KOPT-K1 (cell line): ENCODE measurements around the gene NAIF1.
"Not testable (repeated sequence)": the region's sequence is repeated elsewhere in the genome, so short reads cannot be mapped to it uniquely, and the experiment has no call there.

ENCODE experiments used
- H3K27ac ChIP-seq: fragments of 200-600 bp; sonication (generic); 2 replicates; pipeline ENCODE4 v1.5.1; 2016; ENCODE audit warnings: antibody characterized with exemption, mild to moderate bottlenecking, low read depth, low read length; ENCODE audit not compliant: poor library complexity, severe bottlenecking
- H3K36me3 ChIP-seq: fragments of 200-600 bp; sonication (generic); 2 replicates; pipeline ENCODE4 v1.5.1; 2017; ENCODE audit warnings: antibody characterized with exemption, mild to moderate bottlenecking, low read length, moderate library complexity; ENCODE audit not compliant: insufficient read depth
- H3K9me3 ChIP-seq: fragments of 200-600 bp; sonication (generic); 2 replicates; pipeline ENCODE4 v1.5.1; 2017; ENCODE audit warnings: antibody characterized with exemption, low read length, mild to moderate bottlenecking; ENCODE audit not compliant: insufficient read depth, poor library complexity, severe bottlenecking

NAIF1 gene

DNA sequence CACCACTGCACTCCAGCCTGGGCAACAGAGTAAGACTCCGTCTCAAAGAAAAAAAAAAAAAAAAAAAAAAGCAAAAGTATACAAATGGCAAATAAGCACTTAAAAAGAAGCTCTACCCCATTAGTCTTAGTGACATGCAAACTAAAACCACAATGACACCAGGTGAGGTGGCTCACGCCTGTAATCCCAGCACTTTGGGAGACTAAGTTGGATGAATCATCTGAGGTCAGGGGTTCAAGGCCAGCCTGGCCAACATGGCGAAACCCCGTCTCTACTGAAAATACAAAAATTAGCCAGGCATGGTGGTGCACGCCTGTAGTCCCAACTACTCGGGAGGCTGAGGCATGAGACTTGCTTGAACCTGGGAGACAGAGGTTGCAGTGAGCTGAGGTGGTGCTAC is 21.7 kb downstream of the NAIF1 start:
- H3K27ac ChIP-seq, H3K9me3 ChIP-seq, H3K36me3 ChIP-seq: not testable (repeated sequence)

DNA sequence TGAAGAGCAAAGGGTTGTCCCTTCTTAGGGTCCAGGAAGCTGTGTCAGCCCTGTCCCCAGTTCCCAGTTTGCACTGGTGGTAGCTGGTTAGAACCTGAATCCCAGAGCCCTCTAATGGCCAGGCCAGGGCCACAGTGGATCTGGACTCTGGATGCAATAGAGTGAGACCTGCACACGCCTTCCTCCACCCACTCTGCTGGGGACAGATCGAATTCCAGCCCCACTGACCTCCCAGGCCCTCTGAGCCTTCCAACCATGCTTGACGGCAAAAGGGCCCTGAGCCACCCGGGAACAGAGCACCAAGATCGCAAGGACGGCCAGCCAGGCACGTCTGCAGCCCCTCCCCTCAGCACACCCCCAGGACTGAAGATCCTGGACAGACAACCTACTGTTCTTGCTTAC is 23.7 kb downstream of the NAIF1 start:
- H3K9me3 ChIP-seq, result no peaks in the 10 kb centered on the region
- H3K27ac ChIP-seq, result no peak overlapping the region
- no peaks in the 10 kb centered on the region for H3K36me3 ChIP-seq

DNA sequence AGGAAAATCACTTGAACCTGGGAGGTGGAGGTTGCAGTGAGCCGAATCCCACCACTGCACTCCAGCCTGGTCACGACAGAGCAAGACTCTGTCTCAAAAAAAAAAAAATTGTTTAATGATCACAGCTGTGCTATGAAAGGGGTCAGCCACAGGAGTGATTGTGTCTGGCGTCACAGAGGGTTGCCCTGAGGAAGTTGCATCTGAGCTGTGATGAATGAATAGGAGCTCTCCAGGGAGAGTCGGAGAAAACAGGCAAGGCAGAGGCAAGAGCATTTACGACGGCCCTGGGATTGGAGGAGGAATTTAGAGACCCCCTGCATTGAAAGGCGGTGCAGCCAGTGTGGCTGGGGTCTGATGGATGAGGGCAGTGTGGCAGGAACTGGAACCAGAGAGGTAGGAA is 25.1 kb downstream of the NAIF1 start:
- H3K27ac ChIP-seq, result no peak overlapping the region
- H3K36me3 ChIP-seq, result no peaks in the 10 kb centered on the region
- H3K9me3 ChIP-seq, result no peaks in the 10 kb centered on the region

DNA sequence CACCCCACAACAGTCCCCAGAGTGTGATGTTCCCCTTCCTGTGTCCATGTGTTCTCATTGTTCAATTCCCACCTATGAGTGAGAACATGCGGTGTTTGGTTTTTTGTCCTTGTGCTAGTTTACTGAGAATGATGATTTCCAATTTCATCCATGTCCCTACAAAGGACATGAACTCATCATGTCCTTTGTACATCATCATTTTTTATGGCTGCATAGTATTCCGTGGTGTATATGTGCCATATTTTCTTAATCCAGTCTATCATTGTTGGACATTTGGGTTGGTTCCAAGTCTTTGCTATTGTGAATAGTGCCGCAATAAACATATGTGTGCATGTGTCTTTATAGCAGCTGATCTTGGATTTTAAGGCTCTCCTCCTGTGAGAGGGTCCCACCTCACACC is 26.3 kb downstream of the NAIF1 start:
- not testable (repeated sequence) for H3K27ac ChIP-seq, H3K9me3 ChIP-seq, H3K36me3 ChIP-seq

DNA sequence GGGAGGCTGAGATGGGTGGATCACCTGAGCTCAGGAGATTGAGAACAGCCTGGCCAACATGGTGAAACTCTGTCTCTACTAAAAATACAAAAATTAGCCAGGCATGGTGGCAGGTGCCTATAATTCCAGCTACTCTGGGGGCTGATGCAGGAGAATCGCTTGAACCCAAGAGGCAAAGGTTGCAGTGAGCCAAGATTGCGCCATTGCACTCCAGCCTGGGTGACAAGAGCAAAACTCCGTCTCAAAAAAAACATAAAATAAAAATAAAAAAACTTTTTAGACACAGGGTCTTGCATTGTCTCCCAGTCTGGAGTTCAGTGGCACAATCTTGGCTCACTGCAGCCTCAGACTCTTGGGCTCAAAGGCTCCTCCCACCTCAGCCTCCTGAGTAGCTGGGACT is 30.6 kb downstream of the NAIF1 start:
- not testable (repeated sequence) for H3K36me3 ChIP-seq, H3K9me3 ChIP-seq, H3K27ac ChIP-seq

DNA sequence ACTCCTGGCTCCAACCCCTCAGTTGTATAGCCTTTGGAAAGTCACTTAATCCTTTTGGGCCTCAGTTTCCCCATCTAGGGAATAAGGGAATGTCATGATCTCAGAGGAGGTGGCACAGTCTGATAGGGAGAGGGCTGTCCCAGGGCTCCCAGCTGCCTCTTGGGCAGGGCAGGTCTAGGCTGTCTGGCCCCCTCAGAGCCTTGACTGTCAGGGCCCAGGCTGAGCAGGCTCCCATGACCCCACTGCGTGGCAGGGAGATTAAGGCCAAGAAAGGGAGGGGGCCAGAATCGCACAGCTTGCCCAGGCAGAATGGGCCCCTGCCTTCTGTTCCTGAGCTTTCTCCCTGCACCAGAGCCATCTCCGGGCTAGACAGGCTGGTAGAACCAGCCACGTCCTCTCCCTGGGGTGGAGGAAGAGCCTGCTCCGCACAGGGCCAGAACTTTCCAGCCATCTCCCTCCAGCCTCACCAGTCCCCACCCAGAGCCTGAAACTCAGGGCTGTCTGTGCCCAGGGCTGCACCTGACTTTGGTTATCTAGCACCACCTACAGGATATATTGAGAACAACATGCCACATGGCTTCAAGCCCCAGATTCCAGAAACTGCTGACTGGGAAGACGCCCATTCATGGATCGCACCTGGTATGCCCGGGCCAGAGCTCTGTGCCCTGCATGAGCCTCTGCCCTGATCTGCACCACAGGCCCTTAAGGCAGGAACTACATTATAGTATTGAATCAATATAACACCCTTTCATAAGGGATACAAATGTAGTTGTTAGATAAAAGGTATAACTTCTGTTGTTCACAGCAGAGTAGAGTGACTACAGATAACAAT is 32.1 kb downstream of the NAIF1 start:
- H3K9me3 ChIP-seq, result no peaks in the 10 kb centered on the region
- H3K27ac ChIP-seq, result peak overlapping the region; percentile 30
- H3K36me3 ChIP-seq, result no peaks in the 10 kb centered on the region

DNA sequence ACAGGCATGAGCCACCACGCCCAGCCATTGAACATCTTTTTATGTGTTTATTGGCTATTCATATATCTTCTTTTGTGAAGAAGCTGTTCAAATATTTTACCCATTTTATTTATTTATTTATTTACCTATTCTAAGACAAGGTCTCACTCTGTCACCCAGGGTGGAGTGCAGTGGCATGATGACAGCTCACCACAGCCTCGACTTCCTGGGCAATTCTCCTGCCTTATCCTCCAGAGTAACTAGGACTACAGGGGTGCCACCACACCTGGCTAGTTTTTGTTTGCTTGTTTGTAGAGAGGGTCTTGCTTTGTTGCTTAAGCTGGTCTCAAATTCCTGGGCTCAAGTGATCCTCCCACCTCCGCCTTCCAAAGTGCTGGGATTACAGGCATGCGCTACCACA is 33.5 kb downstream of the NAIF1 start:
- H3K9me3 ChIP-seq, result no peaks in the 10 kb centered on the region
- no peak overlapping the region for H3K27ac ChIP-seq
- no peaks in the 10 kb centered on the region for H3K36me3 ChIP-seq

DNA sequence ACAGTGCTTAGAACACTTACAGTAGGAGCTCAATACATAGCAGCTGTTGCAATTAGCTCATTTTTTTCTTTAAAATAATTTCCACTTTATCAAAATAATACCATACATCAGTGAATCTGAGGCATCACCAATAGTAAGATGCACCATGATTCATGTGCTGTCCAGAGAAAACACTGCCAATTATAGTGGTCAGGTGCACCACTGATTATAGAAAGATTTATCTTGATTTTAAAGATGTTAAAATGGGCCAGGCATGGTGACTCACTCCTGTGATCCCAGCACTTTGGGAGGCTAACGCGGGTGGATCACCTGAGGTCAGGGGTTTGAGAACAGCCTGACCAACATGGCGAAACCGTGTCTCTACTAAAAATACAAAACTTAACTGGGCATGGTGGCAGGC is 39.4 kb downstream of the NAIF1 start:
- Histone ChIP-seq H3K27ac (peak overlapping the region; percentile 77), H3K9me3 (no peaks in the 10 kb centered on the region), H3K36me3 (no peaks in the 10 kb centered on the region)

DNA sequence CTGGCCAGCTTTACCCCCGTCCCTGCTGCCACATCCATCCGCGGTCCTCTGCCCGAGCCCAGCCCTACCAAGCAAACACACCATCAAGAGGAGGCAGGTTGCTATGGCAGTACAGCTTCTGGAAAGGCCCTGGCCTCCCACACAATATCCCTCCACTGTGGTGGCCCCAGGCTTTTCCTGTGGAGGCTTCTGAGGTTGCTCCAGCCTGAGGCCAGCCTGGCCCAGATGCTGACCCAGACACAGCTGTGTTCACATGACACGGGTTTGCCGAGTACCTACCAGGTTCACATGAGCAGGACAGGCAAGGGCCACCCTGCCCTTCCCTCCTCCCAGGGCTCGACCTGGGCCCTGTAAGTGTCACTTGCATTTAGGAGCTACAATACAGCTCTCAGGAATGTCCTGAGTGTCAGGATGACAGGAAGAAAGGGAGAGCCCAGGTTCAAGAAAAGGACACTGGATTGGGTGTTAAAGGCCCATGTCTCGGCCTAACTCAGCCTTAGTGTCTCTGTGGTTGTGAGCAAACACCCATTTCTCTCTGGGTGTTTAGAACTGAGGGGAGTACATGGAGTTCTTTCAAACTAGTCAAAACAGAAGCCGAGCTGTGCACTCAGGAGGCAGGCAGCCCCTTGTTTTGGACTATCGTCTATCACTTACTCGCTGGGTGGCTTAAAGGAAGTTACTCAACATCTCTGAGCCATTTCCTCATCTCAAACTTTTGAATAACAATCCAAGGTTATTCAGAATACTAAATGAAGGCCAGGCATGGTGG is 40.2 kb downstream of the NAIF1 start:
- H3K9me3 ChIP-seq, result no peaks in the 10 kb centered on the region
- H3K36me3 ChIP-seq, result no peaks in the 10 kb centered on the region
- peak overlapping the region; percentile 77 for H3K27ac ChIP-seq

DNA sequence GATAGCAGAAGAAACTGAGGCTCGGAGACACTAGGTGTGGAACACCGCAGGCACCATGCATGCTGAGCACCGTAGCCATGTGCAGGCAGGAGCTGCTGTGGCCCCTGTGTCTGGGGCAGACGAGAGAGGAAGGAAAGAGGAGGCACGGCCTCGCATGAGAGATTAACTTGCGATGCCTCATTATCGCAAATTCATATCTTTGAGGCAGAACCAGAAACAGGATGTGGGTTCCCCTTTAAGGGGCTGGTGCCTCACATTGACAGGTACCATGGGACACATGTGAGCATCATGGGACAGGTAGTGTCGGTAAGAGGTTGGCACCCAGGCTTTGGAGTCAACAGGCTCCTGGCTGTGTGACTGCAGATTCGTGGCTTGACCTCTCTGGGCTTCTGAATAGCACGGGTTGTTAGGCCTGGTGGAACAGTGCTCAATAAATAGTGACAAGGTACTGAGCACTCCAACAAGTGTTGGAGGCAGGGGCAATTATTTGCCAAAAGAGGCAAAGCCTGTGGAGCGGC is 40.8 kb downstream of the NAIF1 start:
- H3K27ac ChIP-seq, result peak overlapping the region; percentile 77
- no peaks in the 10 kb centered on the region for H3K36me3 ChIP-seq
- no peaks in the 10 kb centered on the region for H3K9me3 ChIP-seq

DNA sequence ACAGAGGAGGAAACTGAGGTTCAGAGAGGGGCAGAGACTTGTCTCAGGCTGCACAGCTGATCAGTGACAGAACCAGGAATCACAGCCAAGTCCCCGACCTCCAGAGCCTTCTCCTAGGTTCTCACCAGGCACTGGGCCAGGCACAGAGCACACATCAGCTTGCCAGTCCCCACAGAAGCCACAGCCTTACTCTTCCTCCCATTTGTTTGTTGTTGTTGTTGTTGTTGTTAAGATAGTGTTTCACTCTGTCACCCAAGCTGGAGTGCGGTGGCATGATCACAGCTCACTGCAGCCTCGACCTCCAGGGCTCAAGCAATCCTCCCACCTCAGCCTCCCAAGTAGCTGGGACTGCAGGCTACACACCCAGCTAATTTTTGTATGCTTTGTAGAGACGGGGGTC is 41.4 kb downstream of the NAIF1 start:
- Histone ChIP-seq H3K9me3 (no peaks in the 10 kb centered on the region), H3K36me3 (no peaks in the 10 kb centered on the region), H3K27ac (peak overlapping the region; percentile 77)

DNA sequence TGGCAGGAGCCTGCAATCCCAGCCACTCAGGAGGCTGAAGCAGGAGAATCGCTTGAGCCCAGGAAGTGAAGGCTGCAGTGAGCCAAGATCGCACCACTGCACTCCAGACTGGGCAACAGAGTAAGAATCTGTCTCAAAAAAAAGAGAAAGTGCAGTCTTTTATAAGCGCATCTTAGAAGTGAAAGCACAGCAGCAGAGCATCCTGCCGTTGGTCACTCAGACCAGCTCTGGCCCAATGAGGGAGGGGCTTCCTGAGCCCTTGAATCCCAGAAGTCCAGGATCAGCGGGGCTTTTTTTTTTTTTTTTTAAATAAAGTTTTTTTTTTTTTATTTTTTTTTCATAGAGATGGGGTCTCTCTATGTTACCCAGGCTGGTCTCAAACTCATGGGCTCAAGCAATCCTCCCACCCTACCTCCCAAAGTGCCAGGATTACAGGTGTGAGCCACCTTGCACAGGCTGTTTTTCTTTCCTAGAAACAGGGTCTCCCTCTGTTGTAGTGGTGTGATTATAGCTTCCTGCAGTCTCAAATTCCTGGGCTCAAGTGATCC is 42.3 kb downstream of the NAIF1 start:
- Histone ChIP-seq H3K9me3 (no peaks in the 10 kb centered on the region), H3K27ac (peak overlapping the region; percentile 77), H3K36me3 (no peaks in the 10 kb centered on the region)

DNA sequence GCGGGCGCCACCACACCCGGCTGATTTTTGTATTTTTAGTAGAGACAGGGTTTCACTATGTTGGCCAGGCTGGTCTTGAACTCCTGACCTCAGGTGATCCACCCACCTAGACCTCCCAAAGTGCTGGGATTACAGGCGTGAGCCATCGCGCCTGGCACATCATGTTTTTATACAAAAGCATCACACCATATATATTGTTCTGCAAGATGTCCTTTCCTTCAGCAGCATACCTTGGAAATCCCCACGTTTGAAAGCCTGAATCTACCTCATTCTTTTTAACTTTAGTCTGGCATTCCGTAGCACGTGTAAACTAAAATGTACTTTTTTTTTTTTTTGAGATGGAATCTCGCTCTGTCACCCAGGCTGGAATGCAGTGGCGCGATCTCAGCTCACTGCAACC is 43.4 kb downstream of the NAIF1 start:
- not testable (repeated sequence) for H3K27ac ChIP-seq, H3K9me3 ChIP-seq, H3K36me3 ChIP-seq

DNA sequence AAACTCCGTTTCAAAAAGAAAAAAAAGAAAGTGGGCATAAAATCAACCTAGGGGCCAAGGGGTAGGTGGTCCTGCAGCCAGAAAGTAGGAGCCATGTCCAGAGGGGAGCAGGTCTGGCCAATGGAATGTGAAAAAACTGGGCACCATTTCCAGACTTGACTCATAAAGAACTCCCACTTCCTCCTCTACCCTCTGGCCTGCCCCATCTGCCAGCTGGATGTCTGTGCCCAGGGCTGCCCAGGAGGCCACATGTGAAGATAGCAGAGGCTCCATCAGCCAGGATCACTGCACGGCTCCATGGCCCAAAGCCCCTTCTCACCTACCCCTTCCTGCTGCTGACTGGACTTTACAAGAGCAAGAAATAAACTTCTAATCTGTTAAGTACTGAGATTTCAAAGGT is 44.2 kb downstream of the NAIF1 start:
- no peaks in the 10 kb centered on the region for H3K9me3 ChIP-seq
- H3K36me3 ChIP-seq, result no peaks in the 10 kb centered on the region
- no peak overlapping the region for H3K27ac ChIP-seq

DNA sequence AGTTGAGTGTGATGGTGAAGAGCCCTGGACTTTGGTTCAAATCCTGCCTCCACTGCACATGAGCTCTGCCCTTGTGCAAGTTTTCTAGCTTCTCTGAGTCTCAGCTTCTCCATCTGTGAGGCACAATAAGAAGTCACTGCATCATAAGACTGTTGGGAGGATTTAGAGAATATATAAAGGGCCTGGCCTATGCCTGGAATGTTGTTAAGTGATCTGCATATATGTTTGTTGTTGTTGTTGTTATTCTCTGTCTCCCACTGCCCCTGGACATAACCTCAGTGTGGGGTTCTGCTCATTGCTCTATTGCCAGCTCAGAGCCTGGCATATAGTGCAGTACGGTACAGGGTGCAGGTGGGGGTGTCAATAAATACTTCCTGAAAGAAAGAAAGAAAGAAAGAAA is 46.0 kb downstream of the NAIF1 start:
- no peaks in the 10 kb centered on the region for H3K36me3 ChIP-seq
- no peak overlapping the region for H3K27ac ChIP-seq
- no peaks in the 10 kb centered on the region for H3K9me3 ChIP-seq
